Measurements from ENCODE around the gene ZNF607.

Gene ZNF607

DNA sequence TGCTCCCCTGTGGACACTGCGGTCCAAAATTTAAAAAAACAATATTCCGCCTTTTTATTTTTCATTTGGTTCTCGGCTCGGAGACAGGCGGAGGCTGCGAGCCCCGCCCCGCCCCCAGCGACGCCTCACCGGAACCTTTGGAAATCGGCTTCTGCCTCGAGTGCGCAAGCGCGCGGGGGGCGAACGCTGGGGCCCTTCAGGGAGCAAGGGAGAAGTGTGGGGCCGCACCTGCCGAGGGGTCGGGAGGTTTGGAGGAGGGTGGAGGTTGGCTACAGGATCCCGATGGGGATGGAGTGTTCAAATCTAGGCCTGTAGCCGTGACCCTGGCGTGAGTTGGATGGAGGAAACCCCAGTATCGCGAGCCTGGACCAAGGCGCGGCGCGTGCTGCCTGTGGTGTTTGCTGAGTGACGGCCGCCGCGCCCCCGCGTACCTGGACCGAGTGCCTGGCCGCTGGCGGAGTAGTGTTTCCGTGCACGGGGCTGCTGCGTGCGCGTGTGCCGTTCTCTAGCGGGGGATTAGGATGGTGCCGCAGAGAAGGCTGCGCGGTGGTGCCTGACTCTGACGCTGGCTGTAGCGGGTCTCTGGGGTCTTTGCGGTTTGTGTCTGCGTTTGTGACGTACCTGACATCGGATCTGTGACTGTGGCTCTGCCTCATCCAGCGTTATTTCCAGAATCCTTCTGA is 63.7 kb downstream of the ZNF607 start:
- peak; percentile 80 for ATAC-seq
- TF ChIP-seq ESRRG (CRISPR knock-in tag; IDR thresholded peaks at IDR 0.05) (no peak), TCF4 (CRISPR knock-in tag; IDR thresholded peaks at IDR 0.05; ENCODE audit: borderline replicate concordance) (no peak)
- TF ChIP-seq, protein P1, sequence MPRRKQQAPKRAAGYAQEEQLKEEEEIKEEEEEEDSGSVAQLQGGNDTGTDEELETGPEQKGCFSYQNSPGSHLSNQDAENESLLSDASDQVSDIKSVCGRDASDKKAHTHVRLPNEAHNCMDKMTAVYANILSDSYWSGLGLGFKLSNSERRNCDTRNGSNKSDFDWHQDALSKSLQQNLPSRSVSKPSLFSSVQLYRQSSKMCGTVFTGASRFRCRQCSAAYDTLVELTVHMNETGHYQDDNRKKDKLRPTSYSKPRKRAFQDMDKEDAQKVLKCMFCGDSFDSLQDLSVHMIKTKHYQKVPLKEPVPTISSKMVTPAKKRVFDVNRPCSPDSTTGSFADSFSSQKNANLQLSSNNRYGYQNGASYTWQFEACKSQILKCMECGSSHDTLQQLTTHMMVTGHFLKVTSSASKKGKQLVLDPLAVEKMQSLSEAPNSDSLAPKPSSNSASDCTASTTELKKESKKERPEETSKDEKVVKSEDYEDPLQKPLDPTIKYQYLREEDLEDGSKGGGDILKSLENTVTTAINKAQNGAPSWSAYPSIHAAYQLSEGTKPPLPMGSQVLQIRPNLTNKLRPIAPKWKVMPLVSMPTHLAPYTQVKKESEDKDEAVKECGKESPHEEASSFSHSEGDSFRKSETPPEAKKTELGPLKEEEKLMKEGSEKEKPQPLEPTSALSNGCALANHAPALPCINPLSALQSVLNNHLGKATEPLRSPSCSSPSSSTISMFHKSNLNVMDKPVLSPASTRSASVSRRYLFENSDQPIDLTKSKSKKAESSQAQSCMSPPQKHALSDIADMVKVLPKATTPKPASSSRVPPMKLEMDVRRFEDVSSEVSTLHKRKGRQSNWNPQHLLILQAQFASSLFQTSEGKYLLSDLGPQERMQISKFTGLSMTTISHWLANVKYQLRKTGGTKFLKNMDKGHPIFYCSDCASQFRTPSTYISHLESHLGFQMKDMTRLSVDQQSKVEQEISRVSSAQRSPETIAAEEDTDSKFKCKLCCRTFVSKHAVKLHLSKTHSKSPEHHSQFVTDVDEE (CRISPR knock-in tag; IDR thresholded peaks at IDR 0.05), result peak; percentile 67; the same call in 1 of the 2 replicates

DNA sequence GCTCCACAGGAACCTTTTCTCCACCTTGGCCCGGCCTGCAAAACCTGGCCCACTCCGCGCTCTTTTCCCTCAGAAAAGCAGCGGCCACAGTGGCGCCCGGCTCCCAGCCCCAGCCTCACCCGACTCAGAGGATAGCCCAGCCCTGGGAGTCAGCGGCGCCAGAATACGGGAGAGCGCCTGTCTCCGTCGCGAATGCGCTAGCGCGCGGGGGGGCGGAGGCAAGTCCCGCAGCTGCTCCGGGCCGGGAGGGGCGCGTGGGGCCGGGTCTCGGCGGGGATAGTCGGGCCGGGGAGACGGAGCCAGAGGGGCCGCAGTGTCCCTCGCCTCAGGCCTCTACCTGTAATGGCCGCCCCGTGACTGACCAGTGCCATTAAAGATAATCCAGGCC is 64.3 kb downstream of the ZNF607 start, which contains the start of gene ZFP30:
ZFP30 (minus strand) TSS at position 165 of the 388 bp plus-strand sequence. CDS start 7,643 bp downstream, outside the sequence.
- peak; percentile 88 for ATAC-seq
- TF ChIP-seq PATZ1 (CRISPR knock-in tag; IDR thresholded peaks at IDR 0.05; ENCODE audit: borderline replicate concordance) (peak; percentile 88; the same call in 1 of the 2 replicates), ESRRG (CRISPR knock-in tag; IDR thresholded peaks at IDR 0.05) (no peak), ZFP3 (CRISPR knock-in tag; IDR thresholded peaks at IDR 0.05) (no peak), RARB (CRISPR knock-in tag; IDR thresholded peaks at IDR 0.05) (no peak)

GRCh38 chr19:37654629-37655300 is 64.8 kb downstream of the ZNF607 start:
- peak; percentile 67 for ATAC-seq
- TF ChIP-seq TOX (CRISPR knock-in tag; IDR thresholded peaks at IDR 0.05; ENCODE audit: borderline replicate concordance) (no peak), PPARA (CRISPR knock-in tag; IDR thresholded peaks at IDR 0.05; ENCODE audit: borderline replicate concordance) (no peak), ISL1 (CRISPR knock-in tag; IDR thresholded peaks at IDR 0.05) (no peak), SNAI2 (CRISPR knock-in tag; IDR thresholded peaks at IDR 0.05) (no peak), BACH2 (CRISPR knock-in tag; IDR thresholded peaks at IDR 0.05; ENCODE audit: borderline replicate concordance) (no peak), ZFP3 (CRISPR knock-in tag; IDR thresholded peaks at IDR 0.05) (no peak), PATZ1 (CRISPR knock-in tag; IDR thresholded peaks at IDR 0.05; ENCODE audit: borderline replicate concordance) (no peak), TCF4 (CRISPR knock-in tag; IDR thresholded peaks at IDR 0.05; ENCODE audit: borderline replicate concordance) (no peak), ZNF70 (CRISPR knock-in tag; IDR thresholded peaks at IDR 0.05) (no peak), ZC3H10 (CRISPR knock-in tag; IDR thresholded peaks at IDR 0.05) (no peak), ZFP30 (CRISPR knock-in tag; IDR thresholded peaks at IDR 0.05) (no peak), RARB (CRISPR knock-in tag; IDR thresholded peaks at IDR 0.05) (no peak), ESRRG (CRISPR knock-in tag; IDR thresholded peaks at IDR 0.05) (no peak), CSDC2 (CRISPR knock-in tag; IDR thresholded peaks at IDR 0.05) (no peak), ZNF565 (CRISPR knock-in tag; conservative IDR thresholded peaks at IDR 0.05; ENCODE audit: low read depth) (no peak), ARNTL (CRISPR knock-in tag; IDR thresholded peaks at IDR 0.05; ENCODE audit: borderline replicate concordance, low read depth) (no peak)
- TF ChIP-seq, protein P2, sequence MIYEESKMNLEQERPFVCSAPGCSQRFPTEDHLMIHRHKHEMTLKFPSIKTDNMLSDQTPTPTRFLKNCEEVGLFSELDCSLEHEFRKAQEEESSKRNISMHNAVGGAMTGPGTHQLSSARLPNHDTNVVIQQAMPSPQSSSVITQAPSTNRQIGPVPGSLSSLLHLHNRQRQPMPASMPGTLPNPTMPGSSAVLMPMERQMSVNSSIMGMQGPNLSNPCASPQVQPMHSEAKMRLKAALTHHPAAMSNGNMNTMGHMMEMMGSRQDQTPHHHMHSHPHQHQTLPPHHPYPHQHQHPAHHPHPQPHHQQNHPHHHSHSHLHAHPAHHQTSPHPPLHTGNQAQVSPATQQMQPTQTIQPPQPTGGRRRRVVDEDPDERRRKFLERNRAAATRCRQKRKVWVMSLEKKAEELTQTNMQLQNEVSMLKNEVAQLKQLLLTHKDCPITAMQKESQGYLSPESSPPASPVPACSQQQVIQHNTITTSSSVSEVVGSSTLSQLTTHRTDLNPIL (CRISPR knock-in tag; IDR thresholded peaks at IDR 0.05; ENCODE audit: low read depth), result no peak

- ATAC-seq, result 0 out of 3 replicates have a peak, but pooled peaks have one; percentile 5
- TF ChIP-seq BACH2 (CRISPR knock-in tag; IDR thresholded peaks at IDR 0.05; ENCODE audit: borderline replicate concordance), result no peak
- TF ChIP-seq OSR1 (CRISPR knock-in tag; IDR thresholded peaks at IDR 0.05), result no peak
These were observed 65.4 kb downstream of the ZNF607 start for GRCh38 chr19:37654118-37654517.

All from SK-N-SH treated with all-trans-retinoic acid at 6 μM for 48 hours (cell line).